Cerebellar nuclear complex (tissue), 1 donor: ENCODE results near the gene UBR4.
"Not testable (repeated sequence)": the region's sequence is repeated elsewhere in the genome, so short reads cannot be mapped to it uniquely, and the experiment has no call there.

Experiments
- DNase-seq, 2 experiments: peaks; one replicate each; lab custom pipeline; 2025; lab: John Stamatoyannopoulos, UW

The UBR4 gene

DNA sequence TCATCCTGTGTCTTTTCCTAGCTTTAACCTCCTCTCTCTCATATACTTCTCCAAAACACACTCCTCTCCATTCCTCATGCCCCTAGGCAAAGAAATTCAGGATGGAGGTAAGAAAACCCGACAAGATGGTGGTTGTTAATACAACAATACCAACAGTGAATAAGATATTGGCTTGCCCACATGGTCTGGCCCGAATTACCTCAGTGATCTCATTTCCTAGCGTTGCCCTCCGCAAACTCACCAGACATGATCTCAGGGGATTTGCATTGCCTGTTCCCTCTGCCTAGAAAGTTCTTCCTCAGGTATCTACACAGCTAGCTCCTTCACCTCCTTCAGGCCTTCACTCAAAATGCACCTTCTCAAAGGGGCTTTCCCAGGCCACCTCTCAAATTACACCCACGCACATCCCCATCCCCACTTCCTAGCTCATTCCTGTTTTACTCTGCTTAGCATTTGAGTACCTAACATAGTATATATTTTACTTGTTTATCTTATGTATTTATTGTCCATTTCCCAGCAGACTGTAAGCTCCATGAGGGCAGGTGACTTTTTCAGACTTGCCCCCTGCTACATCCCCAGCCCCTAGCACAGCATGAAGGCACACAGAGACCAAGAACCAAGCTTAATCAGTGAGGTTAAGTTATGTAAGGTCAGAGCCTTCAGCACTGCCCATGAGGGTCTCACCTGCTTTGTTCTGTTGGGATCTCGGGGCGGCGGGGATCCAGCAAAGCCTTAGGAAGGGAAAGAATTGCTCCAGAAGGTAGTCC is 10.2 kb upstream of the UBR4 start:
- DNase-seq: no peak

DNA sequence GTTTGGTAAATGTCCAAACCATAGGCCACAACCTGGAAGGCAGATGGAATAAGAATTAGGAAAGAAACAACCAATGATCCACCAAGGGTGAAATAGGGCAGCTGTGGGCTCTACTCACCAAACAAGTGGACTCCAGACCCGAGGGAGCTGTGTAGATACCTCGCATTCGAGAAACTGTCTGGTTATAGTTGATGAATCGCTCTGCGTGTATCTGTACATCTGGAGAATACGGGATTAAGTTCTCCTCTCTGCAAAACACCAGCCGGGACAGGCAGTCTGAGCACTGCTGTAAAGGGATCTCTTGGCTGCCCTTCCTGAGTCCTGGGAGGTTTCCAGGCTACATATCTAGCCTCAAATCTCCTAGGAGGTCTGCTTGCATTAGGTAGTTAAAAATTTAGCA is 9.4 kb upstream of the UBR4 start:
- DNase-seq: no peak

DNA sequence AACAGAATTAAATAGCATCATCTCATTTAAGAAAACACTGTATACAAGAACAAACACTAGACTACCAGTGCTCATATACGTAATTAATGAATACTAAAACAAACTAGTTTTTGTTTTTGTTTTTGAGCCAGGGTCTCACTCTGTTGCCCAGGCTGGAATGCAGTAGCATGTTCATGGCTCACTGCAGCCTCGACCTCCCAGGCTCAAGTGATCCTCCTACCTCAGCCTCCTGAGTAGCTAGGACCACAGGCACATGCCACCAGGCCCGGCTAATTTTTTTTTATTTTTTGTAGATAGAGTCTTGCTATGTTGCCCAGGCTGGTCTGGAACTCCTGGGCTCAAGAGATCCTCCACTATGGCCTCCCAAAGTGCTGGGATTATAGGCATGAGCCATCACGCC is 6.5 kb upstream of the UBR4 start:
- DNase-seq: not testable (repeated sequence)

DNA sequence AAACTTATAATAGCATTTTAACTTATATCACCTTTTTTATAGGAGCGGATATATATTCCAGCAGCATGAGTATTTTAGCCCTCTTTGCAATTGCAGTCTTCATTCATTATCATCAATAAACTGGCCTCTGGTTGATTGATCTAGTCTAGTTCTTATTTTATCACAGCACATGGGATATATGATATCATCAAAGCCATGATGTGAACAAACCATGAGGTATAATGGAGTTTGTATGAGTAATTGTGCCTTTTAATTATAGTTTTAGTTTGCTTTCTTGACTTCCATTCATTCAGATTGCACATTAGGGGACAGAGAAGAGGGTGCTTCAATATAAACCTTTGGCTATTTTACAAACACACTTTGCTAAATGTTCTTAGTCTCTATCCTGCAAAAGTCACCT is 3.5 kb upstream of the UBR4 start:
- DNase-seq: no peak

DNA sequence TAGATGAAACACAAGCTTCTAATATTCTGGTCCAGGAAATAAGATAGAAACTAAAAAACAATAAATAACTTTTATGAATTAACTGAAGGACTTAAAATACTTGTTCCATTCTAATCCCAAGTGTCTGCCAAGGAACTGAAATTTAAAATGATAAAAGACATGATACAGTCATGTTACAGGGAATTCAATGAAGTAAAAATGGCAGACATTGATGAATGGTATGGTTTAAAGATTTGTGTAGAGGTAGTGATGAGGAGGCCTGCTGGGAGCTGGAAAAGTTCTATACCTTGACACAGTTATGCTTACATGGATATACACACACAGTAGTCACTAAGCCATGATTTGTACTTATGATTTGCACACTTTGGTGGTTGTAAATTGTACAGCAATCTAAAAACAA is 2.1 kb upstream of the UBR4 start:
- no peak for DNase-seq

DNA sequence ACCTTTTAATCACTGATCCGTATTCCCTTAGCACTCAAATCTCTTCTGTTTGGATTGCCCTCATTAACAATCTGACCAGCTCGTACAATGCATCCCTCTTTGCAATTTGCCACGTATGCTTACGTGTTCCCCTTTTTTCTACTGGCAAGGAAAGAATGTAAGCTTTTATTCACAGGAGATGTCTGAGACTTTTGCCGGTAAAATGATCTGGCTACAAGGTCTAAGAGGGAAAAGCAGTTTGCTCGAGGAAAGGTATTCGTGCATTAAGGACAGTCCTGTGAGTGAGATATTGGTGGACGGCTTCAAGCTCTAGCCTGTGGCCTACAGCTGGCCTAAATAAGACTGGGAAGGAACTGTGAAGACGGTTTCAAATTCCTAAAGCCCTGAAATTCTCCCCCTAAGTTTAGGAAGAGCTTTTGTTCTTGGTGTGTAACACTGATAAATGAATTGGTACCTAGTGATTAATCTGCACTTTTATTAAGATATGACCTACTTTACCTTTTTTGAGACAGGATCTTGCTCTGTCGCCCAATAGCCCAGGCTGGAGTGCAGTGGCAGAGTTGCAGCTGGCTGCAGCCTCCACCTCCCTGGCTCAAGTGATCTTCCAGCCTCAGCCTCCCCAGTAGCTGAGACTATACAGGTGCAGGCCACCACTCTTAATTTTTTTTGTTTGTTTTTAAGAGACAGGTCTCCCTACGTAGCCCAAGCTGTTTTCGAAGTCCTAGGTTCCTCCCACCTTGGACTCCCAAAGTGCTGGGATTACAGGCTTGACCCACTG is 895 bp upstream of the UBR4 start:
- no peak for DNase-seq

DNA sequence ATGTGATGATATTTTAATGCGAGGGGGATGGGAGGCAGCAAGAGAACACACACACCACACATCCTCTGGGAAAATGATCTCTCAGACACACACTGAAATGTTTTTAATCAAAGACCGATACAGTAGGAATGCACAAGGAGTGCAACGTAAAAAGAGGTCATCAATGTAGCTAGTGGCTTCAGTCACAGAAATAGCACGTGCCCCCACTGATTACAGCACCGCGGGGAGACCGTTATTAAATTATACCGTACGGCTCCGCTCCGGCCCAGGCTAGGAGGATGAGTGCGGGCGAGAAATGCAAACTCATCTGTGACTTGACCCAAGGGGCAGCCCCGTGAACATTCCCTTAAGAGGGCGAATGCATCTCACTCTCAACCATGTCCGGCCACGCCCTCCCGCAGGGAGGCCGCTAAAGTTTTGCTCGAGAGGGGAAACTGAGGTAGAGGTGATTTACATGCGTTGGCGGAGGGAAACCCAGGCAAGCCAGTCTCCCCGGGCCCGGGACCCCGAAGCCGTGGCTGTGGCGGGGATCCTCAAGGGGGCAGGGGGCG is 552 bp downstream of the UBR4 start:
- no peak for DNase-seq

DNA sequence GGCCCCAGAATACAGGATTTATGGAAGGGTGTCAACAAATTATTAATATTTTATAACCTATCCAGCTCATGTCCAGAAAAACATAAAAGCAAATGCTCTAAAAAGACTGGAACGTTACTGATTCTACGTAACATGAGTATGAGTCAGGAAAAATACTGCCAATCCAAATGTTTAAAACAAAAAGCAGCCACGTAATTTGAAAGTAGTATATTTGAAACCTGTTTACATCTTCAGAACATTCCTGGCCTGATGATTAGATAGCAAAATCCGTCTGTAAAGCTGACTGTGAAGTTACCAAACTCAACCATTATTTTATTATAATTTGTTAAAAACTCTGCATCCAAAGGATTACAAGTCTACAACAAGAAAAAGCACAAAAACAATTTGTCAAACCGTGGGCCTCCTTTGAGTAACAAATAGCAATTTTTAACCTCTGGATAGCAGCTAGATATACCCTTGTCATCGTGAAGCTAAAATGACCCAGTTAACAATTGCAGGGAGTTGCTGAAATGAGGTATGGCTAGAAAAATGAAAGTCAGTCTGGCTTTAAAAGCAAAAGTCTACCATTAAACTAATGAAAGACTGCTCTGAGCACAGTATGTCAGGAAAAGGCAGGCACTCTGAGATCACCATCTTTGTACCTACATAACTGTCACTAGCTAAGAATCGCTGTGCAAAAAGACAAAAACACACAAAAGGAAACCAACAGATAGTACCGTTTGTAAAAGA is 1.2 kb downstream of the UBR4 start:
- DNase-seq: no peak

DNA sequence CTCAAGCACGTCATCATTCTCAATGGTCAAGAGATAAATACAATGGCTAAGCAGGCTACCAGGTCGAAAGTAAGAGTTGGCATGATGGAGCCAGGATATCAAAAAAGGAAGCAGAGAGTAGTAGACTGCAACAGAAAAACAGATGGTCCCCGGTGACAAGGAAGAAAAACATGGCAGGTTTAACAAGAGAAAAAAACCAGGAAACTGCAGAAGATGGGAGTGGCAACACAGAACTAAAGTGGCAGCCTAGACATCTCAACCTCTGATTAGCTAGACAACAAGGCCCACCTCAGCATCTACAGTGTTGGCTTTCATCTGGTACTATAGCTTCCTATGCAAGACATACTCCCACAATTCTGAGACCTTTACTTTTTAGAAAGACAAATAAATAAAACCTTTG is 3.1 kb downstream of the UBR4 start:
- no peak for DNase-seq

DNA sequence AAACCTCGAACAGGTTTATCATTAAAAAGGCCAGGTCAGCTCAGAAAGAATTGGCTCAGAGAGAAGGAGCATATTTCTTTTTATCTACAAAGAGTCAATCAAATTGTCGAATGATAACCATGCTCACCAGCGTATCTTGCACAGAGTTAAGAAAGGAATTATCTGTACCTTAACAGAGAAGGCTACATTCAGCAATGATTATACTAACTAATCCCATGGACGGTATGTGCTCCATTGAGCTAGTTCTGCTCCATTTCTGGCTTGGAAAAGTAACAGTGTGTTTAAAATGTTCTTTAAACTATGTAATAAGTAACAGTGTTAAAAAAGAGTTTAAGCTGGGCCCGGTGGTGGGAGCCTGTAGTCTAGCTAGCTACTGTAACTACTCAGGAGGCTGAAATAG is 4.2 kb downstream of the UBR4 start:
- no peak for DNase-seq

DNA sequence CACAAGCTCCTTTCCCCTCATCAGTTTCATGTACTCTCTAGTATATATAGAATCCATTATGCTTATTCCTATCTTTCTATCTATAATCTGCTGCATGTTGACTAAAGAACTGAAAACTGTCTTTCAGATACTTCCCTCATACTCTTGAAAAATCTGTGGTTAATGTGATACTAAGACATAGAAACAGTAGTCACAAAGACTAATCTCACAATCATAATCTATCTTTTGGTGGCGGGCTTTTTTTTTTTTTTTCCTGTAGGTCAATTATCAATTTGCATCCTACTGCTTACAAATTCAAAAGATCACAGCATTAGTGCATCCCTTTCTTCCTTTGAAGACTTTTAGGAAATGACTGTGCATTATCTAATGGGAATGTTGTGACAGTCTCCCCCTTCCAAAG is 4.7 kb downstream of the UBR4 start:
- no peak for DNase-seq

DNA sequence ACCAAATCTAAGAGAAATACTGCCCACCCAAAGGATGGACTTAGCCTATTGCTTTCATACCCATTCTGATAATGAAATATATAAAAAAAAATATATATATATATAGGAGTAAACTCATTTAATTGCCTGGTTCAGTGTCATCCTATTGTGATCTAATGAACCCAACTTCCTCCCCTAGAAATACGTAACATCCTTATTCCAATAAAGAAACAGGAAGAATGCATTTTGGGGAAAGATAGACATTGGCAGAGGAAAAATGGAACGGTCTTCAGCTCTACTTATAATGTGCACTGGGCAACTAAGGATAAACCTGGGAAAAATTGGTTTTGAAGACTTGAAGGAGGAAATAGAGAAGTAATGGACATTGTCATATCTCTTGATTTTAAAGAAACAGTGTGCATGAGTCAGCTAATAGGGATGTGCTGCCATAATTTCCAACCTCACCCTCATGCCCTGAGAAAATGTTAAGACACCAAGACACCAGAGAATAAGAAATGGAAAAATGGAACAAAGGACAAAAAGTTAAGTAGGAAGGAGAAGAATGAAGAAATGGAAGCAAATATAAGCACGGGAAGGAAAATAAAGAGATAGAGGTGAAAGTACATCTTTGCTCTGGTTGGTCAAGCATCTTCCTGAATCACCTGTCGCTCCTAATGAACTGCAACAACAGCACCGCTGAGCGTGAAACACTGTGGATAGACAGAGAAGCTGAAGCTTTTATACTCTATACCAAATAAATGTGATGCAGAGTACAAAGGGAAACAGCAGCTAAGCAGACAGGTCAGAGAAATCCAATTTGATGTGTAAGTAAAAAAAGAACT is 5.4 kb downstream of the UBR4 start:
- DNase-seq: no peak

DNA sequence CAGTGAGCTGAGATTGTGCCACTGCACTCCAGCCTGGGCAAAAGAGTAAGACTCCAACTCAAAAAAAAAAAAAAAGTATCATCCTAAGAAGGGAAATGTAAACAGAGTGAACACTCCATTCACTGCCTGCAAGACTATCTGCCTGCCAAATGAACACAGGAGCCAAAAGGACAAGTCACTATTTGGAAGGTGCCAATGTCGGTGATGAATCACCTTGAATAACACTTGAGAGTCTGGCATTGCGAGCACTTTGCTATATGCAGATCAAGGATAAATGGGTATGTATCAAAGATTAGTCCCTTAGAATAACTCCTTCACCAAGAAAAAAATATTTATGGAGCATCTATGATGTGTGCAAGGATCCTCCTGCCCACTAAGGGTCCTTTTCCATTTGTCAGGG is 6.6 kb downstream of the UBR4 start:
- DNase-seq: no peak

DNA sequence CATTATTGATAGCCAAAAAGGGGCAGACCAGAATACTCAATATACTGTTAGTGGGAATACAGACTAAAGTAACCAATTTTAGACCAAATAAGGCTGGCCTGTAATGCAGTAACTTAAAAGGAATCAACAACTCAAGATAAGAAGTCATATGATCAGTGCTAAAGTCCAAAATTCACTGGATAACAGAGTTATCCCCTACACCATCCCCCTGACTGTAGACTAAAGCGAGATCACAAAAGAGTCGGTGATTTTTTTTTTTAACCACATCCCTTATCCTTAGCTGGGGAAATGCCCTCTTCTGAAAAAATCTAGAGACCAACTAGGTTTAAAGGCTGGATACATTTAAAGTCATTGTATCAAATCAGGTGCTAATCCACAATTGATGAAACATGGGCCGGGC is 7.7 kb downstream of the UBR4 start:
- DNase-seq: no peak

DNA sequence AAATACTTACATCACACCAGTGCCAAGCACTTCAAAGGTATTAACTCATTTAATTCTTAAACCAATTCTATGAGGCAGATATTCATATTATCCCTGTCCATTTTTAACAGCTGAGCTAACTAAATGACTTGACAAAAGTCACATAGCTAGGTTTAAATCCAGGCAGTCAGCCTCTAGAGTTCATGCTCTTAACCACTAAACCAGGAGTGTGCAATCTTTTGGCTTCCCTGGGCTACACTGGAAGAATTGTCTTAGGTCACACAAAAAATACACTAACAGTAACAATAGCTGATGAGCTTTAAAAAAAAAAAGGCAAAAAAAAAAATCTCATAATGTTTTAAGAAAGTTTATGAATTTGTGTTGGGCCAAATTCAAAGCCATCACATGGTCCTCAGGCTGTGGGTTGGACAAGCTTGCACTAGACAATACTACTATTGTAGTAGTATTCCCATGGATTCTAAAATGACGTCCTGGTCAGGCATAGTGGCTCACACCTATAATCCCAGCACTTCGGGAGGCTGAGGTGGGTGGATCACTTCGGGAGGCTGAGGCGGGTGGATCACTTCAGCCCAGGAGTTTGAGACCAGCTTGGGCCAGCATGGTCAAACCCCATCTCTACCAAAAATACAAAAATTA is 10.0 kb downstream of the UBR4 start:
- DNase-seq: no peak

DNA sequence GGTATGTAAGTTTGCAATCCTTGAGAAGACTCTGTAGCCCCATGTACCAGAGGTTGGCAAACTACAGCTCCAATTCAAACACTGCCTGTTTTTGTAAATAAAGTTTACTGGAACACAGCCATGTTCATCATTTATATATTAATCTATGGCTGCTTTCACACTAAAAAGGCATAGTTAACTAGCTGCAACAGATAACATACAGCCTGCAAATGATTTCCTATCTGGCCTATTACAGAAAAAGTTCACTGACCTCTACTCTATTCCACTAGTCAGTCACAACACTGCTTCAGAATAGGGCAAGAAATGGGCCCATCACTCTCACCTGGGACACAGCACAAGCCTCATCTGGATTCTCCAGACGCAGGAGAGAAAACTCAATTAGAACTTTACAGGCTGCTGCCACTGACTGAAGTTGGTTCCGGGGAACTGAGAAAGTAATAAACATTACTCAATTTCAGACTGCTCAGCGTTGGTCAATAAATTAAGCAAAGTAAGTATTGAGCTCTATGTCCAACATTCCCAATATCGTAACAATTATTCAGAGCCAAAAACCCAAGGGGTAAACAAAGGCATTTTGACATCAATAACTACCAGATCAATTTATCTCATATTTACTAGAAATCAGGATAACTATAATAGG is 10.6 kb downstream of the UBR4 start:
- no peak for DNase-seq

DNA sequence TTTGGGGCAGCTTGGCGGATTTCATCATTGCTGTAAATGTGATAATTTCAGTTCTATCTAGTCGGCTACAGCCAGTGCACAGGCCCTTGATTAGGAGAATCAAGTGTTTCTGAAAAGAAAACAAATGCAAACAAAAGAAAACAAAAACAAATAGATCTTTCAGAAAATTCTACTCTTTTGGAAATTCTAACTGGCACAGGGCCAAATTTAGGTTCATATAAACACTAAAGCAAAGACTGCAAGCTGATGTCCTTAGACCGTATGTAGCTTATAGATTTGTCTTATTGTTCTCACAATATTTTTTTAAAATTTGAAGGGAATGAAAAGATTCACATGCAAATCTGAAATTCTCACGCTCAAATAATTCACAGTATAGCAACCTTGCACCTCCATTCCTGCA is 11.2 kb downstream of the UBR4 start:
- DNase-seq: no peak

DNA sequence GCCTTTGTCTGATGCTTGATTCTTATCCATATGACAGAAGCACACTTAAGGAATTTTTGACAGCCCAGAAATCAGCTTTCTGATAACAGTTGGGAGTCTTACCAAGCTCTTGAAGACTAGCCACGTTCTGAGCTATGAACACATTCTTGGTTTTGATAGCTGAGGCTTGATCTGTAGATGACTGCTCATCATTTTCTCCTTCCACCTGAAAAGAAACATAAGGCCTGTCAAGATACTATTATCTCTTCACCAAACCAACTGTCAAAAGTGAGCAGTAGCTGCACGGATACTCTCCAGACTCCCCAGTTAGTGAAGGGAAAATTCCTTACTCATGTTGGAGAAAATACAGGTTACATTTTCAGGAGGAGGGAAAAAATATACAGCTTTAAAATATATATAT is 12.2 kb downstream of the UBR4 start:
- DNase-seq: no peak

DNA sequence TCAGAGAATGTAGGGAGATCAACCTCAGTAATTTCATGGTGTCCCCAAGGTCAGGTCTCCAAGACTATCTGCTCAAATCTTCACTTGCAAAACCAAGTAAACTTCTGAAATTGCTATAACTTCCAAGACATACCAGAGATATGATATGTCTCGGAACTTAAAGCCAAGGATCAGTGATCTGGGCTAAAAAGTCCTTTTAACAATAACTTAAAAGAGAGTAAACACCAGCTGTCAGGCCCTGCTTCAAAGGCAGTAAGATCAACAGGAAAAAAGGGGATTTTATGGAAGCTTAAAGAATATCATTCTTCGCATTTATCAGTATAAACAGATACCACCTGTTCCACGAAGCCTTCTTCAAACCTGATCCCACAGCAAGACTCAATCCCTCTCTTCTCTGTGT is 13.7 kb downstream of the UBR4 start:
- DNase-seq: no peak

DNA sequence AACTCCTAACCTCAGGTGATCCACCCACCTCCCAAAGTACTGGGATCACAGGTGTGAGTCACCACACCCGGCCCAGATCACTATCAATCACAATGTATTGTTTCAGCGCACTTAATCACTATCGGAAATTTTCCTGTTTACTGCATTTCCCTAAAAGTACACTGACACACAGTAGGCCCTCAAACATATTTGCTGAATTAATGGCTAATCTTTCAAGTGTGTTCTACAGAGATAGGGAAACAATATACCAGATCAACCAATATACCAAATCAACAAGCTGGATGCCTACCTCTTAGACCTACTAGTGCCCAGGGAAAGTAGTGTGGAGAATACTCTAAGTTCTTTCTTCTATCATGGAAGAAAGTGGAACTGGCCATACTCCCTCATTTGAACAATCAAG is 17.1 kb downstream of the UBR4 start:
- DNase-seq: no peak

DNA sequence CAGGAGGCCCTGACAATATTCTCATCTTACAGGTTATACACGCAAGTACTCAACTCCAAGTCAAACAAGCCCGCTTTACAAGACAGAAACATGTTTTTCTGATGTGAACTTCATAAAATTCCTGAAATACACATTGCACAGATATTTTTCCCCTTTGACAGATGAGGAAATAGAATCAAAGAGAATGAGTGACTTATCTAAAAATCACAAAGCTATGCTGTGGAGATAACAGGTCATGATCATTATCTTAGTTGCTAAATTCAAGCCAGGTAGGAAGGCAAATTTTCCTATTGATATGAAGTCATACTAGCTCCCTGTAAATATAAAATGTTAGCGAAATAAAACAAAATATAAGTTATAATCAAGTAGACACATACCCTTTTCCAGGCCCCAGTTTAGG is 18.3 kb downstream of the UBR4 start:
- DNase-seq: no peak
